Activated CD4-positive, alpha-beta T cell treated with anti-CD3 and anti-CD28 coated beads, Interleukin-2, amount 50 U/mL, for 24 hours (primary cell): Measurements from ENCODE around the gene DBN1.

Source experiments
- DNase-seq, 2 donors: peaks; one replicate each; pipeline ENCODE4 v3.0.0-alpha.2; 2020; ENCODE audit warnings: low read depth in 1 of 2, low spot score in 1 of 2

The DBN1 gene

GRCh38 chr5:177475563-177476427 is 2.4 kb upstream of the DBN1 start:
- no peak for DNase-seq

DNA sequence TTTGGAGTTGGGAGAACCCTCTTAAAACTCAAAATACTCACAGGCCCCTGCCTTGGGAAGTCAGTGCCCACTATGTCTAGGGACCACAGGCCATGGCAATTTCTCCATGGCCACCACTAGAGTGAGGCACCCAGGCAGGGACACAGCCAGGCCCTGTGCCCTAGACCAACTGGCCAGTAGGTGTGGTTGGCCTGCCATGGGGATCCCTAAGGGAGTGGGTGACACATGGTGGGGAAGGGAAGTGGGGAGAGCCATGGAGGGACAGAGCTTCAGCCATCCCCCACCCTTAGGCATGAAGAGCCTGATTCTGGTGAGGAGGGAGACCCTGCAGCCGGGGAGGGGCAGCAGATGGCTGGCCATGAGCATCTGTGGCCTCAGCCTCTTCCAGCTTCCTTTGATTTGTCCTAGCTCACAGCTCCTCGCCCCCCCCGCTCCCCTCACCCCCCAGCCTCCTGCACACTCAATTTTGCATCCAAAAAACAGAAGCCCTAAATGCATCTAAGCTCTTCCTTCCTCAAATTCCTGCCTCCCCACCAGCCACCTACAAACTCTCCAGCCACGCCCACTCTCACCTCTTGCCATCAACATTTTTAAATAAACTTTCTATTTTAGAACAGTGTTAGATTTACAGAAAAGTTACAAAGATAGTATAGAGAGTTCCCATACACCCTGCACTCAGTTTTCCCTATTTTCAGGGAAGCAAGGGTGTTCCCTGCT is 1.6 kb upstream of the DBN1 start:
- DNase-seq = no peak

DNA sequence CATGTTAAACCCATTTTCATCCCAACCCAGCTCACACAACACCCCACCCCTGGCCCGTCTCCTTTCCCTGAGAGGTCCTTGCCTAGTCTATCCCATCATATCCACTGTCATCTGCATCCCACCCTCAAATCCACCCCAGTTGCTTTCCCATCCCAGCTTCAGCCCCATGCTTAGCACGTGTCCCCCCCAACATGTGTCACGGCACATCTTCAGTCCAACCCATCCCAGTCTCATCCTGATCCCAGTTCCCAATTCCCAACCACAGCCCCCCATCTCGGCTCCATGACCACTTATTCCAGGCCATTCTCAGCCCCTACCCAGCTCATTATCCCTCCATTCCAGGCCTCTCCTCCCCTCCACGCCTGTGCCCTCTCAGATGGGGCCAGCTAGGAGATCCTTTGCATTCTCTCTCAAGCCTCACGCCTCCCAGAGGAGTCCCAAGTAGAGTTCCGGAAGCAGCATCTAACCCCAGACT is 605 bp upstream of the DBN1 start:
- no peak for DNase-seq

GRCh38 chr5:177472460-177473442 is 683 bp downstream of the DBN1 start:
- no peak for DNase-seq

- DNase-seq = no peak
Observed at GRCh38 chr5:177471610-177472356, 1.7 kb downstream of the DBN1 start.

- DNase-seq = no peak
Observed at GRCh38 chr5:177470759-177471536, 2.5 kb downstream of the DBN1 start.

DNA sequence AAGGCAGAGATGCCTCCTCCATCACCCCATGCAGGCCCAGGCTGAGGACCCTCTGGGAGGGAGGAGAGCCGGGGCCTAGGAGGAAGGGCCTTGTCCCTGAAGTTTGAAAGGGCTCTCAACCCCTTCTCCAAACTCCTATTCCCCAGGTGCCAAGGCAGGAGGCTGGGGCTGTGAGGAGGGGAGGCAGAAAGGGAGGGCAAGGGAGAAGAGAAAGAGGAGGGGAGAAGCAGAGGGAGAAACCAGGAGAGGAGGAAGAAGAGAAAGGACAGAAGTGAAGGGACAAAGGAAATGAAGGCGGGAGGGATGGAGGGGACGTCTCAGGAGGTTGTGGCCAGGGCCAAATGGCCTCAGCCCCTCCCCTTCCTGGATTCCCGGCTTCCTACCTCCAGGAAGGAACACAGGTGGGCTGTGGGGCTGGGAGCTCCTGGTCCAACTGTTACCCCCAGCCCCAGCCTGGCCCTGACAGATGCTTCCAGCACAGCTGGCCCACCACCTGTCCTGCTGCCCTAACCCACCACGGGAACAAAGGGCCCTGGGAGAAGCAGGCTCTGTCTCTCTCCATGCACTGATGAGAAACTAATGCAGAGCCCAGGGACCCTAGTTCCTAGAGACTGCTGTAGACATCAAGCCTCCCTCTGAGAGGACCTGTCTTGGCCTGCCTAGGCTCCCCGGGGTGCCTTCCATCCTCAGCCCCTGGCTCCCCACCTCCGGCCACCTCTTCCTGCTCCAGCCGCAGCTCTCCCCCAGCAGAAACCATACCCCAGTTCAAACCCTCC is 3.5 kb downstream of the DBN1 start:
- DNase-seq = no peak

DNA sequence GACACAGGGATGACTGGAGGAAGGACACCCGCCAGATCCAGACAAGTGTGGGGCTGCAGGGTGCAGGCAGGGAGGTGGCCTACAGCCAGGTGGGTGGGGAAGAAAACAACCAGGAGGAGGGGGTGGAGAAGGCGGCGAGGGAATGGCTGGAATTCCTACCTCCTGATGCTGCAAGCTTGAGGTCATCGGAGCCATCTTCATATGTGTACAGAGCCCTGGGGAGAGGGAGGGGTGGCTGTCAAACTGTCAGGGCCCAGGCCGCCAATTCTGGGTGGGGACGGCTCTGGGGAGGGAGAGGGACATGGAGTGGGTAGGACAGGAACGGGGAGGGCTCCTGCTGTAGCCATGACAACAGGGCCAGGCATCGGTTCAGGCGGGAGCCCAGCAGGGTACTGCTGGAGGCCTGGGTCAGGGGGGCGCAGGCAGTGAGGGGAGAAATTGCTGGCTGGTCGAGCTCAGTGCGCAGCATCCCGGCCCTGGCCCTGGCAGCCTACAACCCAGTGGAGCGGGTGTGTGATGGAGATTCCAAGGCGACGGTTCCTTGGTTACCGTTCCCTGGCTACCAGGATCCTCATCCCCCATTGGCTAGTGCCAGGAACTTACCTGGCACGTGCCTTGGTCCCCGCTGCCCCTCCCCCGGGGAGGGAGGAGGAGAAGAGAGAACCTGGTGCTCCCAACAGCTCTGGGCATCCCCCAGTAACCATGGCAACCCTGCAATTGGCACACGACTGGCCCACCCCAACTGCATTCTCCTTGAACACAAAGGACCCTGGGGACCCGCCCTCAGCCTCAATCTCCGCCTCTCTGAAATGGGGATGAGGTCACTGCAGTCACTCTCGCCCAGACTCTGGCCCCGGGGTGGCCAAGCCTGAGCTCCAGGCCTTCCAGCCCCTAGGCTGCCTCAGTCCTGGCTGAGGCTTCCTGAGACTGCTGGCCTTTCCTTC is 4.5 kb downstream of the DBN1 start:
- DNase-seq = no peak

- DNase-seq = no peak
Observed at GRCh38 chr5:177468329-177468684, 5.1 kb downstream of the DBN1 start.

- no peak for DNase-seq
Observed at GRCh38 chr5:177467436-177467835, 6.0 kb downstream of the DBN1 start.

DNA sequence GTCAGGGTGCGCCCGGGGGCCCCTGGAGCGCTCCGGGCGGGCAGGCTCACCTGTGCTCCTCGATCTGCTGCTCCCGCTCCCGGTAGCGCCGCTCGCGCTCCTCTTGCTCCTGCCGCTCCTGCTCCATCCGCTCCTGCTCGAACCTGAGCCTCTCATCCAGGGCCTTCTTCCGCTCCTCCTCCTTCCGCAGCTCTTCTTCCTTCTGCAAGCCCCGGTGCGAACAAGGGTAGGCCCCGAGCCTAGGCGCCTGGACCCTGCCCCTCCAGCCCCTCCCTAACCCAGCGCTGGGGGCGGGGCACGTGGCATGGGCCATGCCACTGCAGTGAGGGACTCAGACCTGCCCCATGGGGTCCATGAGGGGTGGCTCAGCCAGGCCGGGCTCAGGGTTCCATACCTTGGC is 6.6 kb downstream of the DBN1 start:
- no peak for DNase-seq

DNA sequence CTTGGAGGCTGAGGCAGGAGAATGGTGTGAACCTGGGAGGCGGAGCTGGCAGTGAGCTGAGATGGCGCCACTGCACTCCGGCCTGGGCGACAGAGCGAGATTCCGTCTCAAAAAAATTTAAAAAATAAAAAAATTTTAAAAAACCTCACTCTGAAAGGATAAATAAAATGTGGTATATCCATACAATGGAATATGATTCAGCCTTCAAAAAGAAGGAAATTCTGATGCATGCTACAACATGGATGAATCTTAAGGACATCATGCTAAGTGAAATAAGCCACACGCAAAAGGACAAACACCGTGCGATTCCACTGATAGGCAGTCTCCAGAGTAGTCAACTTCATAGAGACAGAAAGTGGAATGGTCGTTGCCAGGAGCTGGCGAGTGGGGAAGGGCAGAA is 8.4 kb downstream of the DBN1 start:
- DNase-seq = no peak

DNA sequence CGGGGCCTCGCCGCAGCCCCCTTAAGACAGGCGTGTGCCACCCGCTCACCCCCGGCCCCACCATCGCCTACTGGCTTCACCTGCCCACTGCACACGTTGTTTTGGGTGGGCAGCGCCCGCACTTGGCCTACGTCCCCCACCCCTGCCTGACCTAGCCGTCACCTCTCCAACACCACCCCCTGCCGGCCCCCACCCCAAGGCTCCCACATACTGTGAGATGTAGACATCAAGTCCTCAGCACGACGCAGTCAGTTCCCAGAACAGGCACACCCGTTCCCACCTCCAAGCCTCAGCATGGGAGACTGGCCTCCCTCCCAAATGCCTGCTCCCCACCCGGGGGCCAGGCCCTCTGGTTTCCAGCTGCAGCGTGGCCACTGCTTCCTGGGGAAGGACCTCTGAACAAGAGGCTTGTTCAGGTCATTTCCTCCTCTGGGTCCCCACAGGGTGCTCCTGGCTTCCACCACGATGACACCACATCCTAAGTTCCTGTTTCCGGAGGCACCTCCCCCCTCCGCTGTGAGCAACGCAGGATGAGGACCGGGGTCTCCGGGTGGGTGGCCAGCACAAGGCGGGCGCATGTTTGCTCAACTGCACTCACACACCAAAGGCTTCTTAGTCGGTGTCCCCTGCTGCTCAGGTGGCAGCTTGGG is 11.3 kb downstream of the DBN1 start:
- DNase-seq = no peak

GRCh38 chr5:177459819-177460628 is 13.4 kb downstream of the DBN1 start:
- no peak for DNase-seq

- no peak for DNase-seq
Observed at GRCh38 chr5:177459357-177459756, 14.1 kb downstream of the DBN1 start.

DNA sequence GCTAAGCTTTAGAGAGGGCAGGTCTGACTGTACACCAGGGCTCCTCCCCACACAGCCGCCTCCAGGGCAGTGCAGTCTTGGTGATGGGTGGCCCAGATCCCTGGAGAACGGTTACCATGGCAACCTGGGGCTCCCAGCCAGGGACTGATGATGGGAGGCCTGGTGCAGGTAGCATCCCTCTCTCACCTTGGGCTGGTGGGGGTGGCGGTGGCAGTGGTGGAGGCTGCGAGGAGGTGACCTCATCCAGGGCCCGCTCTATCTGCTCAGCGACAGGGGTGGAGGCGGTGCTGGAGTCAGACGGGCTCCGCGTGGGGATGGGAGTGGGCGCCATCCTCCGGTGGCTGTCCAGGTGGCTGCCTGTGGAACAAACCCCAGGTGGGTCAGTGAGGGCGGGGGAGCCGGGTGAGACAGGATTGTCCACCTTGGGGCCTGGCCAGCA is 14.5 kb downstream of the DBN1 start:
- DNase-seq = no peak
